Ovary (tissue), 9 donors: ENCODE results near the gene CHTOP. TPM values are rescaled to one million over a fixed set of nuclear protein-coding genes. Genes with fewer than 3 reads are reported as not detected.

ENCODE experiments used
- DNase-seq, 5 donors: peaks; one replicate each; pipeline ENCODE4 v3.0.0-alpha.2; 2019 to 2020
- H3K27ac ChIP-seq, 2 donors: fragments of 200-600 bp; one replicate each; pipeline versions ENCODE4 v1.5.1 to v1.8.0; 2019 to 2022
- H3K27me3 ChIP-seq: fragments of 200-600 bp; one replicate; pipeline ENCODE4 v1.8.0; 2022
- H3K36me3 ChIP-seq: fragments of 200-600 bp; sonication (generic); one replicate; pipeline ENCODE4 v1.5.1; 2019
- H3K4me1 ChIP-seq: one replicate; pipeline ENCODE4 v1.8.1; 2013; ENCODE audit warnings: mild to moderate bottlenecking, moderate library complexity; ENCODE audit not compliant: insufficient read depth
- H3K4me3 ChIP-seq: fragments of 200-600 bp; sonication (generic); one replicate; pipeline ENCODE4 v1.5.1; 2017
- H3K9me3 ChIP-seq, 2 donors: fragments of 200-600 bp in 1 of 2; sonication (generic) in 1 of 2; one replicate each; pipeline versions ENCODE4 v1.5.1 to v1.8.1; 2013 to 2019; ENCODE audit warnings: mild to moderate bottlenecking in 1 of 2, moderate library complexity in 1 of 2
- EP300 ChIP-seq: sonication (generic); formaldehyde crosslinking; IDR thresholded peaks from one replicate; pipeline ENCODE4 v1.6.1; 2017; ENCODE audit warnings: antibody characterized with exemption
- POLR2A ChIP-seq: fragments of 450-650 bp; IDR thresholded peaks from one replicate; pipeline ENCODE4 v1.6.1; 2017; ENCODE audit warnings: antibody characterized with exemption, mild to moderate bottlenecking, moderate library complexity
- WGBS, 3 donors: extraction: QIAGEN DNeasy Blood & Tissue Kit in 1 of 3; methylation state at CpG; one replicate each; pipeline versions ENCODE4 v1.1.5 to v1.1.7; 2013 to 2017; 5-methylcytosine and 5-hydroxymethylcytosine counted together
- intact Hi-C, 4 donors: fragments of 100-400 bp; cut with DNase I; formaldehyde crosslinking; loops; one replicate each; pipeline versions ENCODE4 v1.11.0 to v1.15.1; 2022 to 2023
- microRNA-seq, 3 donors: library from miRNA; unstranded; fragments of <30 nt; microRNA quantifications; one replicate each; pipeline versions ENCODE4 to v1.2.0, GENCODE V29; 2019 to 2020
- polyA plus RNA-seq, 2 donors: library from polyadenylated mRNA; stranded (reverse); fragments of 200-250 nt in 1 of 2; fragments of 350-450 nt in 1 of 2; fragmentation: Illumina TruSeq in 1 of 2; extraction: RNeasy Lipid Tissue Mini Kit (QIAGEN cat#74804) in 1 of 2; gene quantifications; one replicate each; pipeline ENCODE4 v1.2.3, GENCODE V29; 2013 to 2014
- small RNA-seq: library from RNA; depleted of rRNA; stranded (forward); fragments of <200 nt; gene quantifications from one replicate; pipeline ENCODE3, GENCODE V24; 2016
- total RNA-seq, 7 donors: library from RNA; depleted of rRNA in 2 of 7; stranded (reverse); fragments of >200 nt in 2 of 7; fragmentation: NEBNext Ultra II Directional in 3 of 7; extraction: Animal tissue kit (Norgen Biotek cat#: 25700) in 3 of 7; gene quantifications; one replicate each; pipeline versions ENCODE4 v1.1.0 to v1.2.4, GENCODE V29; 2016 to 2023
- TF ChIP-seq, protein P1 (sequence below), 3 donors: fragments of 450-650 bp in 2 of 3; fragments of 200-600 bp in 1 of 3; IDR thresholded peaks; one replicate each; pipeline versions ENCODE4 v1.5.1 to v1.8.0; 2016 to 2022; ENCODE audit warnings: antibody characterized with exemption in 3 of 3, mild to moderate bottlenecking in 1 of 3
- donor health status: DM: no; HTN: no; CAD: no; lungs with moderate emphysema.
- donor health status: DM: no; HTN: no; CAD: no.
- donor health status: Bipolar disorder and iron deficiency.
- donor health status: DM: yes; HTN: yes; CAD: no.
- donor health status: DM: no; HTN: no; CAD: no.
- donor health status: DM: yes; HTN: yes; CAD: no.

The CHTOP gene
- total and polyA plus RNA-seq, 9 donors: 54.0 to 91.1 (median 72.9) TPM

DNA sequence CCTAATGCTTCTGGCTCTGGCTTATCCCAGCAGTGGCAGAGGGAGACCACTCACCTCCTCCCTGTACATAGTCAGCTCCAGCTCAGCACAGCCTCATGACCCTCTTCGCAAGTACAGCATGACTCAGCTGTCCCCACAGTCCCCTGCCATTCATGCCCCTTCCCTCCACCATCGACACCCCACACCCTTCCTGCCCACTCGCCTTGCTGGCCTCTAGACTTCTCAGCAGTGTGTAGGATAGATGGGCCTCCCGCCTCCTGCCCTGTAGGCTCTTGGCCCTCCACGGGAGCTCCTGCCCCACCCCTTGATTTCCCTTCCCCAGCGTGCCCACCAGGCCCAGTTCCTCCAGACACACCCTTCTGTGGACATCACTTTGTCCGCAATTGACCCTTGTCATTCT, 54.4 kb downstream of the CHTOP start:
- intact Hi-C loops: no loop called here
- Histone ChIP-seq H3K4me3 (no peak overlapping the region), H3K9me3 (no peaks in the 10 kb centered on the region), H3K27ac (no peak overlapping the region), H3K36me3 (no peaks in the 10 kb centered on the region), H3K4me1 (no peaks in the 10 kb centered on the region), H3K27me3 (no peaks in the 10 kb centered on the region)
- TF ChIP-seq EP300 (no peak), POLR2A (no peak)
- TF ChIP-seq, protein P1, sequence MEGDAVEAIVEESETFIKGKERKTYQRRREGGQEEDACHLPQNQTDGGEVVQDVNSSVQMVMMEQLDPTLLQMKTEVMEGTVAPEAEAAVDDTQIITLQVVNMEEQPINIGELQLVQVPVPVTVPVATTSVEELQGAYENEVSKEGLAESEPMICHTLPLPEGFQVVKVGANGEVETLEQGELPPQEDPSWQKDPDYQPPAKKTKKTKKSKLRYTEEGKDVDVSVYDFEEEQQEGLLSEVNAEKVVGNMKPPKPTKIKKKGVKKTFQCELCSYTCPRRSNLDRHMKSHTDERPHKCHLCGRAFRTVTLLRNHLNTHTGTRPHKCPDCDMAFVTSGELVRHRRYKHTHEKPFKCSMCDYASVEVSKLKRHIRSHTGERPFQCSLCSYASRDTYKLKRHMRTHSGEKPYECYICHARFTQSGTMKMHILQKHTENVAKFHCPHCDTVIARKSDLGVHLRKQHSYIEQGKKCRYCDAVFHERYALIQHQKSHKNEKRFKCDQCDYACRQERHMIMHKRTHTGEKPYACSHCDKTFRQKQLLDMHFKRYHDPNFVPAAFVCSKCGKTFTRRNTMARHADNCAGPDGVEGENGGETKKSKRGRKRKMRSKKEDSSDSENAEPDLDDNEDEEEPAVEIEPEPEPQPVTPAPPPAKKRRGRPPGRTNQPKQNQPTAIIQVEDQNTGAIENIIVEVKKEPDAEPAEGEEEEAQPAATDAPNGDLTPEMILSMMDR (IDR thresholded peaks at IDR 0.05): no peak
- 87 to 91% (median 87%) methylated on average over 7 of the region's 7 CpGs for WGBS, 3 donors
- DNase-seq: no peak

GRCh38 chr1:153688736-153689328, 55.0 kb downstream of the CHTOP start:
- WGBS, 3 donors: 91 to 92% (median 92%) methylated on average over 17 to 18 of the region's 18 CpGs

GRCh38 chr1:153693466-153693865, 59.6 kb downstream of the CHTOP start:
- Histone ChIP-seq H3K27me3 (no peaks in the 10 kb centered on the region), H3K36me3 (no peaks in the 10 kb centered on the region), H3K4me3 (no peak overlapping the region), H3K9me3 (no peaks in the 10 kb centered on the region), H3K4me1 (peaks cover 16% of the 10 kb centered on the region), H3K27ac (no peak overlapping the region)
- no peak for DNase-seq
- TF ChIP-seq POLR2A: no peak
- no peak for TF ChIP-seq EP300
- TF ChIP-seq, protein P1 (IDR thresholded peaks at IDR 0.05): no peak
- intact Hi-C loops: no loop called here
- WGBS, 3 donors: 71 to 79% (median 75%) methylated on average over 4 of the region's 4 CpGs

More at GRCh38 chr1:153688736-153689328, 55.0 kb downstream of the CHTOP start:
- H3K36me3 ChIP-seq: no peaks in the 10 kb centered on the region
- H3K9me3 ChIP-seq: no peaks in the 10 kb centered on the region
- DNase-seq: no peak
- no peaks in the 10 kb centered on the region for H3K4me1 ChIP-seq
- no peaks in the 10 kb centered on the region for H3K27me3 ChIP-seq
- no peak overlapping the region for H3K4me3 ChIP-seq
- H3K27ac ChIP-seq: no peak overlapping the region
- TF ChIP-seq, protein P1 (IDR thresholded peaks at IDR 0.05): no peak
- TF ChIP-seq POLR2A: no peak
- no peak for TF ChIP-seq EP300
- intact Hi-C loops: no loop called here

Small RNA genes within 50 kb of the gene (microRNA-seq; reads per million reads assigned to microRNA genes)
- 0 reads per million in 3 donors for gene MIR8083

Small RNA genes within 50 kb of the gene (small RNA-seq; reads per million reads assigned to genes)
- gene MIR8083: not detected

Other genes with a start within 250 kb of the CHTOP start
- gene S100A8, start 243.0 kb upstream of the CHTOP start, total RNA-seq: 10 to 100 TPM in 3 of 7 donors, 1 to 10 TPM in 4; 5.3 to 60.5 (median 9.1) TPM
- 10 to 100 TPM in 1 of 2 donors, 1 to 10 TPM in 1; 8.3 to 19.4 TPM for gene S100A8, start 243.0 kb upstream of the CHTOP start, polyA plus RNA-seq
- not detected for gene S100A7A, start 217.5 kb upstream of the CHTOP start, total RNA-seq
- gene S100A7A, start 217.5 kb upstream of the CHTOP start, polyA plus RNA-seq: not detected
- under 1 TPM in 1 of 7 donors, not detected in 6; 0.97 TPM for gene S100A7, start 173.4 kb upstream of the CHTOP start, total RNA-seq
- not detected for gene S100A7, start 173.4 kb upstream of the CHTOP start, polyA plus RNA-seq
- gene S100A6, start 98.1 kb upstream of the CHTOP start, total RNA-seq: 100 to 1,000 TPM; 170 to 646 (median 456) TPM
- gene S100A6, start 98.1 kb upstream of the CHTOP start, polyA plus RNA-seq: 100 to 1,000 TPM; 587 to 764 TPM
- not detected for gene S100A5, start 93.1 kb upstream of the CHTOP start, total RNA-seq
- not detected for gene S100A5, start 93.1 kb upstream of the CHTOP start, polyA plus RNA-seq
- 10 to 100 TPM; 12.7 to 85.5 (median 37.3) TPM for gene S100A4, start 88.3 kb upstream of the CHTOP start, total RNA-seq
- gene S100A4, start 88.3 kb upstream of the CHTOP start, polyA plus RNA-seq: 100 to 1,000 TPM; 104 to 160 TPM
- 1 to 10 TPM in 3 of 7 donors, under 1 TPM in 1, not detected in 3; 0.48 to 2.5 (median 1.3) TPM for gene S100A3, start 84.8 kb upstream of the CHTOP start, total RNA-seq
- 1 to 10 TPM in 1 of 2 donors, not detected in 1; 2.2 TPM for gene S100A3, start 84.8 kb upstream of the CHTOP start, polyA plus RNA-seq
- 1 to 10 TPM in 4 of 7 donors, under 1 TPM in 1, not detected in 2; 0.61 to 4.0 (median 1.8) TPM for gene S100A2, start 68.2 kb upstream of the CHTOP start, total RNA-seq
- gene S100A2, start 68.2 kb upstream of the CHTOP start, polyA plus RNA-seq: 1 to 10 TPM in 1 of 2 donors, under 1 TPM in 1; 0.88 to 3.3 TPM
- gene S100A16, start 20.9 kb upstream of the CHTOP start, total RNA-seq: 100 to 1,000 TPM in 2 of 7 donors, 10 to 100 TPM in 5; 40.7 to 110 (median 67.3) TPM
- 100 to 1,000 TPM; 117 to 200 TPM for gene S100A16, start 20.9 kb upstream of the CHTOP start, polyA plus RNA-seq
- gene S100A14, start 17.7 kb upstream of the CHTOP start, total RNA-seq: 10 to 100 TPM in 1 of 7 donors, 1 to 10 TPM in 4, not detected in 2; 1.3 to 19.8 (median 2.9) TPM
- gene S100A14, start 17.7 kb upstream of the CHTOP start, polyA plus RNA-seq: under 1 TPM; 0.40 to 0.68 TPM
- 100 to 1,000 TPM in 4 of 7 donors, 10 to 100 TPM in 3; 73.2 to 263 (median 103) TPM for gene S100A13, start 6.6 kb upstream of the CHTOP start, total RNA-seq
- gene S100A13, start 6.6 kb upstream of the CHTOP start, polyA plus RNA-seq: 100 to 1,000 TPM; 179 to 560 TPM
- gene S100A1, start 5.6 kb upstream of the CHTOP start, total RNA-seq: 10 to 100 TPM in 2 of 7 donors, 1 to 10 TPM in 3, under 1 TPM in 1, not detected in 1; 0.91 to 77.2 (median 4.8) TPM
- gene S100A1, start 5.6 kb upstream of the CHTOP start, polyA plus RNA-seq: 1 to 10 TPM in 1 of 2 donors, under 1 TPM in 1; 0.97 to 1.2 TPM
- gene SNAPIN, start 24.6 kb downstream of the CHTOP start, total RNA-seq: 10 to 100 TPM; 31.6 to 48.9 (median 38.4) TPM
- gene SNAPIN, start 24.6 kb downstream of the CHTOP start, polyA plus RNA-seq: 10 to 100 TPM; 41.3 to 70.2 TPM
- gene ILF2, start 36.9 kb downstream of the CHTOP start, total RNA-seq: 100 to 1,000 TPM in 6 of 7 donors, 10 to 100 TPM in 1; 92.5 to 133 (median 122) TPM
- gene ILF2, start 36.9 kb downstream of the CHTOP start, polyA plus RNA-seq: 100 to 1,000 TPM in 1 of 2 donors, 10 to 100 TPM in 1; 87.3 to 206 TPM
- gene NPR1, start 44.6 kb downstream of the CHTOP start, total RNA-seq: 10 to 100 TPM; 23.6 to 96.5 (median 50.7) TPM
- 10 to 100 TPM; 20.6 to 31.3 TPM for gene NPR1, start 44.6 kb downstream of the CHTOP start, polyA plus RNA-seq
- 10 to 100 TPM; 49.5 to 74.4 (median 58.6) TPM for gene INTS3, start 94.0 kb downstream of the CHTOP start, total RNA-seq
- 10 to 100 TPM; 41.6 to 54.5 TPM for gene INTS3, start 94.0 kb downstream of the CHTOP start, polyA plus RNA-seq
- 10 to 100 TPM in 6 of 7 donors, 1 to 10 TPM in 1; 9.5 to 50.9 (median 31.1) TPM for gene SLC27A3, start 141.3 kb downstream of the CHTOP start, total RNA-seq
- 10 to 100 TPM; 23.2 to 31.5 TPM for gene SLC27A3, start 141.3 kb downstream of the CHTOP start, polyA plus RNA-seq